Ovary (tissue), 9 donors: ENCODE data around the gene TTLL12. TPM values are rescaled to one million over a fixed set of nuclear protein-coding genes. Genes with fewer than 3 reads are reported as not detected.

Experiments
- DNase-seq, 5 donors: peaks; one replicate each; pipeline ENCODE4 v3.0.0-alpha.2; 2019 to 2020
- H3K27ac ChIP-seq, 2 donors: fragments of 200-600 bp; one replicate each; pipeline versions ENCODE4 v1.5.1 to v1.8.0; 2019 to 2022
- H3K27me3 ChIP-seq: fragments of 200-600 bp; one replicate; pipeline ENCODE4 v1.8.0; 2022
- H3K36me3 ChIP-seq: fragments of 200-600 bp; sonication (generic); one replicate; pipeline ENCODE4 v1.5.1; 2019
- H3K4me1 ChIP-seq: one replicate; pipeline ENCODE4 v1.8.1; 2013; ENCODE audit warnings: mild to moderate bottlenecking, moderate library complexity; ENCODE audit not compliant: insufficient read depth
- H3K4me3 ChIP-seq: fragments of 200-600 bp; sonication (generic); one replicate; pipeline ENCODE4 v1.5.1; 2017
- H3K9me3 ChIP-seq, 2 donors: fragments of 200-600 bp in 1 of 2; sonication (generic) in 1 of 2; one replicate each; pipeline versions ENCODE4 v1.5.1 to v1.8.1; 2013 to 2019; ENCODE audit warnings: mild to moderate bottlenecking in 1 of 2, moderate library complexity in 1 of 2
- CTCF ChIP-seq, 3 donors: fragments of 450-650 bp in 2 of 3; fragments of 200-600 bp in 1 of 3; IDR thresholded peaks; one replicate each; pipeline versions ENCODE4 v1.5.1 to v1.8.0; 2016 to 2022; ENCODE audit warnings: antibody characterized with exemption in 3 of 3, mild to moderate bottlenecking in 1 of 3
- EP300 ChIP-seq: sonication (generic); formaldehyde crosslinking; IDR thresholded peaks from one replicate; pipeline ENCODE4 v1.6.1; 2017; ENCODE audit warnings: antibody characterized with exemption
- POLR2A ChIP-seq: fragments of 450-650 bp; IDR thresholded peaks from one replicate; pipeline ENCODE4 v1.6.1; 2017; ENCODE audit warnings: antibody characterized with exemption, mild to moderate bottlenecking, moderate library complexity
- WGBS, 3 donors: extraction: QIAGEN DNeasy Blood & Tissue Kit in 1 of 3; methylation state at CpG; one replicate each; pipeline versions ENCODE4 v1.1.5 to v1.1.7; 2013 to 2017; 5-methylcytosine and 5-hydroxymethylcytosine counted together
- intact Hi-C, 4 donors: fragments of 100-400 bp; cut with DNase I; formaldehyde crosslinking; loops; one replicate each; pipeline versions ENCODE4 v1.11.0 to v1.15.1; 2022 to 2023
- polyA plus RNA-seq, 2 donors: library from polyadenylated mRNA; stranded (reverse); fragments of 200-250 nt in 1 of 2; fragments of 350-450 nt in 1 of 2; fragmentation: Illumina TruSeq in 1 of 2; extraction: RNeasy Lipid Tissue Mini Kit (QIAGEN cat#74804) in 1 of 2; gene quantifications; one replicate each; pipeline ENCODE4 v1.2.3, GENCODE V29; 2013 to 2014
- total RNA-seq, 7 donors: library from RNA; depleted of rRNA in 2 of 7; stranded (reverse); fragments of >200 nt in 2 of 7; fragmentation: NEBNext Ultra II Directional in 3 of 7; extraction: Animal tissue kit (Norgen Biotek cat#: 25700) in 3 of 7; gene quantifications; one replicate each; pipeline versions ENCODE4 v1.1.0 to v1.2.4, GENCODE V29; 2016 to 2023
- donor health status: DM: no; HTN: no; CAD: no; lungs with moderate emphysema.
- donor health status: DM: no; HTN: no; CAD: no.
- donor health status: Bipolar disorder and iron deficiency.
- donor health status: DM: yes; HTN: yes; CAD: no.
- donor health status: DM: no; HTN: no; CAD: no.
- donor health status: DM: yes; HTN: yes; CAD: no.

The TTLL12 gene
- total and polyA plus RNA-seq, 9 donors: 5.8 to 68.4 (median 41.1) TPM

- Histone ChIP-seq H3K27me3 (no peaks in the 10 kb centered on the region), H3K4me1 (no peaks in the 10 kb centered on the region), H3K36me3 (no peaks in the 10 kb centered on the region), H3K27ac (no peak overlapping the region), H3K9me3 (no peaks in the 10 kb centered on the region), H3K4me3 (no peak overlapping the region)
- TF ChIP-seq EP300 (no peak), POLR2A (no peak), CTCF (IDR thresholded peaks at IDR 0.05) (no peak)
- 93 to 96% (median 94%) methylated on average over 9 of the region's 9 CpGs for WGBS, 3 donors
- peak in 1 of 5 donors; percentile 16 for DNase-seq
- intact Hi-C loops: no loop called here
These were observed 18.3 kb upstream of the TTLL12 start for GRCh38 chr22:43205261-43205691.

- Histone ChIP-seq H3K4me3 (no peak overlapping the region), H3K9me3 (no peaks in the 10 kb centered on the region), H3K27ac (no peak overlapping the region), H3K36me3 (no peaks in the 10 kb centered on the region), H3K27me3 (no peaks in the 10 kb centered on the region), H3K4me1 (no peaks in the 10 kb centered on the region)
- DNase-seq: peak in 2 of 5 donors; percentile 60 to 61
- 35 to 48% (median 43%) methylated on average over 15 to 20 of the region's 20 CpGs for WGBS, 3 donors
- intact Hi-C loops: no loop called here
- no peak for TF ChIP-seq POLR2A
- no peak for TF ChIP-seq EP300
- TF ChIP-seq CTCF (IDR thresholded peaks at IDR 0.05): no peak
These were observed 16.6 kb upstream of the TTLL12 start for GRCh38 chr22:43203471-43203981.

GRCh38 chr22:43202756-43203410 lies 15.9 kb upstream of the TTLL12 start:
- H3K27ac ChIP-seq: no peak overlapping the region
- no peaks in the 10 kb centered on the region for H3K27me3 ChIP-seq
- TF ChIP-seq EP300 (no peak), POLR2A (no peak), CTCF (IDR thresholded peaks at IDR 0.05) (no peak)
- no peaks in the 10 kb centered on the region for H3K36me3 ChIP-seq
- no peaks in the 10 kb centered on the region for H3K4me1 ChIP-seq
- 54 to 60% (median 55%) methylated on average over 13 of the region's 13 CpGs for WGBS, 3 donors
- no peak overlapping the region for H3K4me3 ChIP-seq
- H3K9me3 ChIP-seq: no peaks in the 10 kb centered on the region
- DNase-seq: peak in 1 of 5 donors; percentile 19
- intact Hi-C loops: no loop called here

GRCh38 chr22:43202326-43202725 lies 15.4 kb upstream of the TTLL12 start:
- Histone ChIP-seq H3K27ac (no peak overlapping the region), H3K4me1 (no peaks in the 10 kb centered on the region), H3K4me3 (no peak overlapping the region), H3K9me3 (no peaks in the 10 kb centered on the region), H3K36me3 (no peaks in the 10 kb centered on the region), H3K27me3 (no peaks in the 10 kb centered on the region)
- 94 to 96% (median 94%) methylated on average over 10 of the region's 10 CpGs for WGBS, 3 donors
- intact Hi-C loops: no loop called here
- TF ChIP-seq POLR2A: no peak
- no peak for TF ChIP-seq EP300
- TF ChIP-seq CTCF (IDR thresholded peaks at IDR 0.05): no peak
- peak in 1 of 5 donors; percentile 19 for DNase-seq
